Astrocyte of the spinal cord (primary cell): ENCODE measurements around the gene PROM1.

ENCODE experiments used
- DNase-seq: peaks from one replicate; pipeline ENCODE4 v3.0.0; 2011; ENCODE audit warnings: low read depth, low spot score
- H3K4me3 ChIP-seq: 2 replicates; pipeline ENCODE4 v1.5.1; 2011; ENCODE audit warnings: low read depth, mild to moderate bottlenecking, low read length, moderate library complexity
- CTCF ChIP-seq: IDR thresholded peaks from 2 replicates; pipeline ENCODE4 v1.5.1; 2012; ENCODE audit warnings: low read depth, mild to moderate bottlenecking, low read length, inconsistent platforms
- in situ Hi-C: cut with HindIII; loops from 2 replicates; pipeline ENCODE4 v1.10.0; 2017; ENCODE audit warnings: low sequenced_read_pairs

Gene PROM1

GRCh38 chr4:15982842-15983524 lies 100.8 kb downstream of the PROM1 start:
- no peak overlapping the region for H3K4me3 ChIP-seq
- peak; percentile 28 for DNase-seq
- in situ Hi-C loops: no loop called here
- no peak for TF ChIP-seq CTCF

GRCh38 chr4:15976456-15977447 lies 107.1 kb downstream of the PROM1 start:
- in situ Hi-C loops: no loop called here
- TF ChIP-seq CTCF: no peak
- no peak overlapping the region for H3K4me3 ChIP-seq
- DNase-seq: no peak

- TF ChIP-seq CTCF: no peak
- no peak for DNase-seq
- in situ Hi-C loops: no loop called here
- no peak overlapping the region for H3K4me3 ChIP-seq
Measured at GRCh38 chr4:15971068-15971801, 112.6 kb downstream of the PROM1 start.

- no peak for TF ChIP-seq CTCF
- DNase-seq: no peak
- in situ Hi-C loops: no loop called here
- H3K4me3 ChIP-seq: no peak overlapping the region
Measured at GRCh38 chr4:15968551-15969300, 115.1 kb downstream of the PROM1 start.

GRCh38 chr4:15965325-15965724 lies 118.5 kb downstream of the PROM1 start:
- in situ Hi-C loops: no loop called here
- no peak for DNase-seq
- no peak overlapping the region for H3K4me3 ChIP-seq
- TF ChIP-seq CTCF: no peak

GRCh38 chr4:15964159-15964558 lies 119.7 kb downstream of the PROM1 start:
- DNase-seq: no peak
- in situ Hi-C loops: no loop called here

More at GRCh38 chr4:15964159-15964558, 119.7 kb downstream of the PROM1 start:
- TF ChIP-seq CTCF: no peak
- H3K4me3 ChIP-seq: no peak overlapping the region
